HG03354 (cell line): ENCODE data around the gene SCO2.
A peak's percentile ranks its signal among the peaks of the same experiment; 100 is the strongest.
"Not testable (repeated sequence)": the region's sequence is repeated elsewhere in the genome, so short reads cannot be mapped to it uniquely, and the experiment has no call there.

ENCODE experiments used
- ATAC-seq: cut with Tn5 transposase; IDR thresholded peaks from one replicate; pipeline ENCODE4 v1.9.1; 2021; ENCODE audit warnings: mild to moderate bottlenecking; ENCODE audit not compliant: unreplicated experiment, poor library complexity, severe bottlenecking

Gene SCO2

GRCh38 chr22:50553310-50553709, 27.9 kb upstream of the SCO2 start:
- no peak for ATAC-seq

- ATAC-seq: no peak
Observed at GRCh38 chr22:50551160-50551752, 25.9 kb upstream of the SCO2 start.

DNA sequence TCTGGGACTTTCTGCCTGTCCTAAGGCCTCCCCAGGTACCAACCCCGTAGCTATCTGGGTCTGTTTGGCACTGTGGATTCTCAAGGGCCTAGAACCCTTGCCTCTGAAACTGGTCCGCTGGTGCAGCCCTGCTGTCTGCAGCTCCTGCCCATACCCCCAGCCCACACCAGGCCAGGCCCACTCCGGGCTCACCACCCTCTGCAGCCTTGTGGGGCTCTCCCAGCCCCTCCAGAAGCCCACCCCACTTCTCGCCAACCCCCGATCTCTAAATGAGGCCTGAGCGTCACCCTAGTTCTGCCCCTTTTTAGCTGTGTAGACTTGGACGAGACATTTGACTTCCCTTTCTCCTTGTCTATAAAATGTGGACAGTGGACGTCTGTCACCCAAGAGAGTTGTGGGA, 25.0 kb upstream of the SCO2 start:
- ATAC-seq: no peak

- no peak for ATAC-seq
Observed at GRCh38 chr22:50548921-50549790, 23.8 kb upstream of the SCO2 start.

DNA sequence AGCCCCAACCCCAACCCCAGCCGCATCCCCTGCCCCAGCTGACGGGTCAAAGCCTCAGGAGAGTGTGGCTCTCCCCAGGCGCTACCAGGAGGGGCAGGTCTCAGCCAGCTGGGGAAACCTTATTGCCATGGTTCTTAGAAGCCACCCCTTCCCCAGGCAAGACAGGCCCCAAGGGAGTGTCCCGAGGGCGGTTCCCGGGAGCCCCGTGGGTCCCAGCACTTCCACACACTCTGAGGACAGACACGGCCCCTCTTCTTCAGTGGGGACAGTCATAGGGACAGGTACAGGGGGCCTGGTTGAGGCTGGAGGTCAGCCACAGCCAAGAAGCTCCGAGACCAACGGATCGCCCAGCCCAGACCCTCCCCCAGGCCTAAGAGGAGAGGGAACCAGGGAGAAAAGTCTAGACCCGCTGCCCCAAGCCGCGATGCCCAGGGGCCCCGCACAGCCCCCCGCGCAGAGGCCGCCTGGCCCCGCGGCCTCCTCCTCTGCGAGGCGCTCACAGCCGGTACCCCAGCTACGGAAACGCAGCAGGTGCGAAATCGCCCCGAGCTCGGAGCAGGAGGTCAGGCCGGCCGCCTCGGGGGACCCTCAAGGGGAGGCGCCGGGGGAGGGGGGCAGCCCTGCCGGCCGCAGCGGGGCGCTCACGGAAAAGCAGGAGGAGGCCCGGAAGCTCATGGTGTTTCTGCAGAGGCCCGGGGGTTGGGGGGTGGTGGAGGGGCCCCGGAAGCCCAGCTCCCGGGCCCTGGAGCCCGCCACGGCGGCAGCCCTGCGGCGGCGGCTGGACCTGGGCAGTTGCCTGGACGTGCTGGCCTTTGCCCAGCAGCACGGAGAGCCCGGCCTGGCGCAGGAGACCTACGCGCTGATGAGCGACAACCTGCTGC, 22.9 kb upstream of the SCO2 start:
- no peak for ATAC-seq

DNA sequence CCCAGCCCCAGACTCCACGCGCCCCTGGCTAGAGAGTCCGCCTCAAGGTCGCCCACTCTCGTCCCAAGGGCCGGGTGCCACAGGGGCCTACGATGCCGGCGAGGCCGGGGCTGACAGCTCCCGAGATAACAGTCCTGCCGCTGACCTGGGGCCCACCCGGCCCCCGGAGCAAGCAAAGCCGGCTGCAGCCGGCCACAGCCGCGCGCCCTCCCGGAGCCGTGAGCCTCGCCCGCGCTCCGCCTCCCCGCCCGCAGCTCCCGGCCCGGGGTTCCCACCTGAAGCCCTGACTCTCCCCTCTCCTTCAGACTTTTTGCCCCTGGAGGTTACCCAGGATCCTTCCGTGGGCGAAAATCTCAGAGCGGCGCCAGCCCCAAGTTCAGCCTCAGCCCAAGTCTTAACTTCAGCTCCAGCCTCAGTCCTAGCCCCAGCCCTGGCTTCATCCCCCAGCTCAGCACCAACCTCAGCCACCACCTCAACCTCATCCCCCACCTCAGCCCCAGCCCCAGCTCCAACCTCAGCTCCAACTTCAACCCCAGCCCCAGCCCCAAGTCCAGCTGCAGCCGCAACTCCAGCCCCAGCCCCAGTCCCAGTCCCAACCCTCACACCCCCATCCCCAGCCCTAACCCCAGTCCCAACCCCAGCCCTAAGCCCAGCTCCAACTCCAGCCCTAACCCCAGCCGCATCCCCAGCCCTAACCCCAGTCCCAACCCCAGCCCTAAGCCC, 22.0 kb upstream of the SCO2 start:
- no peak for ATAC-seq

DNA sequence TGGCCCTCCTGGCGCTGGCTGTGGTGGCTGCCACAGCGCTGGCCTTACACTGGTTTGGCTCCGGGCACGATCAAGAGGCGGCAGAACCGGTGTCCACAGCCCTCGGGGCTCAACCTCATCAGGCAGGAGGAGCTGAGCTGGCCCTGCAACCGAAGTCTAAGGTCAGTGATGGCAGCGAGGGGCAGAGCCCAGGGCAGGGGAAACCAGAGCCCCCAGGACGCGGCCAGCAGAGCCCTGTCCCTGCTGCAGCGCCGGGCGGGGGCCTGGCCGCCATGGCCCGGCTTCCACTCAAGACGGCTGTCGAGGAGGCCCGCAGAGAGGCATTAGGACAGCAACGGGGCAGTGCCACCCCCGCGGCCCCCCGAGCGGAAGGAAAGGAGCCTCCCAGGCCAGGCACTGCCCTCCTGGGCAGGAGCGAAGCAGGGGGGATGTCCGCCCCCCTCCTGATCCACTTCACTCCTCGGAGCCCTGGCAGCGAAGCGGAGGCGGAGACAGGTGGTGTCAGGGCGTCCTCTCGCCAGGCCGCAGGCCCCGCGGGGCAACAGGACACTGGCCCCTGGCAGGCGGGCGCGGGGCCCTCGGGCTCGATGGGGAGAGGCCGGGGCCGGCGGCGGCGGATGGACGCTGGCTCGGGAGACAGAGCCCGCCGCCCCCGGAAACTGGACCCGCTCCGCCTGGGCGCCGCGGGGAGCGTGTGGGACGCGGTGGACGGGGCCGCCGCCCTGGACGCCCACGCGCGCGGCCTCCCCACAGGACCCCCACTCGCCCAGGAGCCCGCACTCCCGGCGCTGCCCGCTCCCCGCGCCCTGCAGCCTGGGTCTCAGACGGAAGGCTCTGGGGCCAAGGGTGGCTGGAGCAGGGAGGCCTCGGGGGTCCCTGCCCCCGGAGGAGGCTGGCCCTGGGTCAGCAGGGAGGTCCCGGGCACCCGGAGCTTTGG, 21.2 kb upstream of the SCO2 start:
- no peak for ATAC-seq

GRCh38 chr22:50545522-50546325, 20.3 kb upstream of the SCO2 start, which contains the start of gene KLHDC7B:
Gene KLHDC7B (plus strand): TSS chr22:50545899. CDS start chr22:50546244, 345 bp downstream.
- no peak for ATAC-seq

- no peak for ATAC-seq
Observed at GRCh38 chr22:50544746-50545253, 19.4 kb upstream of the SCO2 start.

- no peak for ATAC-seq
Observed at GRCh38 chr22:50544078-50544745, 18.8 kb upstream of the SCO2 start.

DNA sequence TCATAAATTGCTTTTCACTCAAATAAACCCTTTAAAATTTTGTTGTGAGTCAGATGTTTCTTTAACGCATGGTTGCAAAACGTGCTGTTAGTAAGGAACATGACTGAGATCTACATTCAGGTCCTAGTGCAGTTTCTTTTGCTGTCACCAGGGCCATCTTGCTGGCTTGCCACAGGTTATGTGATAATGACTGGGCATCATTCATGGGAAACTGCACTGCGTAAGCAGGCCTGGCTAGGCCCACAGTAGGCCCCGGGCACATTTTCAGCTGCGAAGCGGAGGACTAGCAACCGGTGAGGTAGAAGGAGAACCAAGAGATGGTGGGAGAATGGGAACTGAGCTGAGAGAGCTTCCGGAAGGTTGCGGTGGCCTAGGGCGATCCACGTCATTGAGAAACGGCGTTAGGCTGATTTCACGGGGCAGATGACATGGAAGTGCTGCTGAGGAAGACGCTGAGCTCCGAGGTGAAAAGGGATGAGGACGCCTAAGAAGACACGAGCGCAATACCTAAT, 17.1 kb upstream of the SCO2 start:
- ATAC-seq: peak; percentile 23

GRCh38 chr22:50541667-50542026, 16.2 kb upstream of the SCO2 start:
- ATAC-seq: not testable (repeated sequence)

DNA sequence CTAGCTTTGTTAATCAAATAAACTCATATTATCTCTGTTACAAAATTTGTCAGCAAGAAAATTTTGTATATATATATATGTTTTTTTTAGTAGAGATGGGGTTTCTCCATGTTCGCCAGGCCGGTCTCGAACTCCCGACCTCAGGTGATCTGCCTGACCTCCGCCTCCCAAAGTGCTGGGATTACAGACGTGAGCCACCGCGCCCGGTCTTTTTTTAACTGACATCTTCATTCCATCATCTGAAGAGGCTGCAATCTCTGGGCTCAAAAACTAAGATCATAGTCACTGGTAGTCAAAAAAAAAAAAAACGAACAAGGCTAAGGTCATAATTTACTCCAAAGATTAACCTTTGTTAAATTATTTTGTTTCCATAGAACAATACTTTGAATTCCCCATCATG, 15.0 kb upstream of the SCO2 start:
- no peak for ATAC-seq

DNA sequence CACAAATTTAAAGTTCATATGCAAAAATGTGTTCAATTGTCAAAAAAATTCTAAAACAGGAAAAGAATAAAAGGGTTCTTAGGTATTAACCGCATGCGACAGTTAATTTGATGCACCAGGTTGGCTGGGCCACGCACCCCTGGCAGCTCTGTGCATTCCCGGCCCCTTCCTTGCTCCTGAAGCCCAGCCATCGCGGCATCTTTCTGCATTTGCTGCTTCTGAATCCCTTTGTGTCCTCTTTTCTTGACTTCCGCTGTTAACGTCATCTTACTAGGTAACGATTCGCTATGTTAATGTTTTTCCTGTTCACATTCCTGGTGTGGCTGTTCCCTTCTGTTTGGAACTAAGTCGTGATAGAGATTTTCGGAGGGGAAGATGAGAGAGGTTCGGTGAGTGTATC, 12.4 kb upstream of the SCO2 start:
- ATAC-seq: no peak

GRCh38 chr22:50536226-50536625, 10.8 kb upstream of the SCO2 start:
- no peak for ATAC-seq

DNA sequence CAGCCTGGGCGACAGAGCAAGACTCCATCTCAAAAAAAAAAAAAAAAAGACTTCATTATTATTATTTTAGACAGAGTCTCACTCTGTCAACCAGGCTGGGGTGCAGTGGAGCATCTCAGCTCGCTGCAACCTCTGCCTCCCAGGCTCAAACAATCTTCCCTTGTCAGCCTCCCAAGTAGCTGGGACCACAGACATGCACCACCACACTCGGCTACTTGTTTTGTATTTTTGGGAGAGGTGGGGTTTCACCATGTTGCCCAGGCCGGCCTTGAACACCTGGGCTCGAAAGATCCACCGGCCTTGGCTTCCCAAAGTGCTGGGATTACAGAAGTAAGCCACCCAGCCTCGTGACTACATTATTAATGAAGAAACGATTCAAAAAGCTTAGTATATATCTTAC, 9.7 kb upstream of the SCO2 start:
- ATAC-seq: no peak
